ENCODE results near the gene LIMCH1.

Gene LIMCH1

DNA sequence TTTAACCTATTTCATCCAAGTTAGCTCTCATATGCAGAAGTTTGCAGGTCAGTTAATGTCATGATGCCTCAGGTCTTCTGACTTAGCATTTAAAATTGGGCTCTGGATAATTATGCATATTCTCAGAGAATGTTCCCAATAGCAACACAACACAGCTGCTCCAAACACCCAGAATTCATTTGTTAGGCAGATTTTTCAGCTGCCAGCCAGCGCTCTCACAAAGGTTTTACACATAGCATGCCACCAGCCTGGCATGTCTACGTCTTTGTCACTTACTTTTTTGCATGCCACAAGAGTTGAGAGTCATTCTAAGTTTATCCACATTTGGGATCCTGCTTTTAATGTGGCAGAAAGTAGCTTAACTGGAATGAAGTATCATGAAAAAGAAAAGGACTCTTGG lies 84.8 kb downstream of the LIMCH1 start:
- ChIA-PET POLR2A (ENCODE audit: low non-redundant PET) (no interaction called here), CTCF (interaction anchor here (0.5 to 1.5 kb wide), 3 partner anchors 21 to 868 kb away, joined by 3 to 4 read pairs (median 3); no protein-coding TSS in a partner anchor)
- no peak overlapping the region for H3K27ac ChIP-seq
- TF ChIP-seq, protein P1, sequence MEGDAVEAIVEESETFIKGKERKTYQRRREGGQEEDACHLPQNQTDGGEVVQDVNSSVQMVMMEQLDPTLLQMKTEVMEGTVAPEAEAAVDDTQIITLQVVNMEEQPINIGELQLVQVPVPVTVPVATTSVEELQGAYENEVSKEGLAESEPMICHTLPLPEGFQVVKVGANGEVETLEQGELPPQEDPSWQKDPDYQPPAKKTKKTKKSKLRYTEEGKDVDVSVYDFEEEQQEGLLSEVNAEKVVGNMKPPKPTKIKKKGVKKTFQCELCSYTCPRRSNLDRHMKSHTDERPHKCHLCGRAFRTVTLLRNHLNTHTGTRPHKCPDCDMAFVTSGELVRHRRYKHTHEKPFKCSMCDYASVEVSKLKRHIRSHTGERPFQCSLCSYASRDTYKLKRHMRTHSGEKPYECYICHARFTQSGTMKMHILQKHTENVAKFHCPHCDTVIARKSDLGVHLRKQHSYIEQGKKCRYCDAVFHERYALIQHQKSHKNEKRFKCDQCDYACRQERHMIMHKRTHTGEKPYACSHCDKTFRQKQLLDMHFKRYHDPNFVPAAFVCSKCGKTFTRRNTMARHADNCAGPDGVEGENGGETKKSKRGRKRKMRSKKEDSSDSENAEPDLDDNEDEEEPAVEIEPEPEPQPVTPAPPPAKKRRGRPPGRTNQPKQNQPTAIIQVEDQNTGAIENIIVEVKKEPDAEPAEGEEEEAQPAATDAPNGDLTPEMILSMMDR (conservative IDR thresholded peaks at IDR 0.05; ENCODE audit: low read depth) = no peak
- no peak for DNase-seq (ENCODE audit: low spot score)

DNA sequence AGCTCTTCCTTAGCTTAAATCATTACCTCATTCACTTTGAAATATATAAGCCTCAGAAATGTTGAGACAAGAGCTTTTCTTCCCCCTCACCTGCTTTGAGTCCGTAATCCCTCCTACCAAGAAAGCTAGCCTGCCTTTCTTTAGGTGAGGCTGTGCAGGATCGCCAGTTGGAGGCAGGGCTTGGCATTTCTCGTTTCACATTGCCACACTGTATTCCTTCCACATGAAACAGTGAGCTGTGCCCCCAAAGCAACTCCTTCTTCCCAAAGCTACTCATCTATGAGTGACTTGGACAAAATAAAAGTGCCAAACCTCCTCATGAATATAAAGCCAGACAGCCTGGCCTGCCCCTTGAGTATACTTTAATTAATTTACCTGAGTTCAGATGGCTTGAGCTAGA lies 86.8 kb downstream of the LIMCH1 start:
- no peak overlapping the region for H3K27ac ChIP-seq
- TF ChIP-seq, protein P1 (conservative IDR thresholded peaks at IDR 0.05; ENCODE audit: low read depth) = no peak
- DNase-seq (ENCODE audit: low spot score) = no peak
- ChIA-PET CTCF (interaction anchor here (1.1 kb wide), 1 partner anchor 343 kb away, joined by 3 read pairs; no protein-coding TSS in a partner anchor), POLR2A (ENCODE audit: low non-redundant PET) (no interaction called here)

DNA sequence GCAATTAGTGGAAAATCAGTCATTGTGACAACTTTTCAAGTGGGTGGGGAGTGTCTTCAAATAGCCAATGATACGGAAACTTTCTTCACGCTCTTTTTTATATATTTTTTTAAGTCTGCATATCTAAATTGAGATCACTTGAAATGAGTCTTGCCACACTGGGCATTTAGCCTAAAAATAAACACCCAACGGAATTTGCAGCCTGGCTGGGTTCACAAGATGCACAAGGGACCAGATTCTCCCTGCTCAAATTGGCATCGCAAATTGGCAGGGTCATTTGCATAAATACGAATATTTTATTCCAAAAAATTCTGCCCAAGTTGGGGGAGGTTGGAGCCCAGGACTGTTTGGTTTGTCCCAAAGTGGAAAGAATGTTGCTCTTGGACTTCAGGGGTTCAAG lies 87.6 kb downstream of the LIMCH1 start:
- CTCF ChIA-PET = interaction anchor here (0.5 to 1.3 kb wide), 3 partner anchors 36 to 1663 kb away, joined by 3 to 7 read pairs (median 3); no protein-coding TSS in a partner anchor
- POLR2A ChIA-PET (ENCODE audit: low non-redundant PET) = no interaction called here
- no peak overlapping the region for H3K27ac ChIP-seq
- DNase-seq (ENCODE audit: low spot score) = no peak
- TF ChIP-seq, protein P1 (conservative IDR thresholded peaks at IDR 0.05; ENCODE audit: low read depth) = no peak

DNA sequence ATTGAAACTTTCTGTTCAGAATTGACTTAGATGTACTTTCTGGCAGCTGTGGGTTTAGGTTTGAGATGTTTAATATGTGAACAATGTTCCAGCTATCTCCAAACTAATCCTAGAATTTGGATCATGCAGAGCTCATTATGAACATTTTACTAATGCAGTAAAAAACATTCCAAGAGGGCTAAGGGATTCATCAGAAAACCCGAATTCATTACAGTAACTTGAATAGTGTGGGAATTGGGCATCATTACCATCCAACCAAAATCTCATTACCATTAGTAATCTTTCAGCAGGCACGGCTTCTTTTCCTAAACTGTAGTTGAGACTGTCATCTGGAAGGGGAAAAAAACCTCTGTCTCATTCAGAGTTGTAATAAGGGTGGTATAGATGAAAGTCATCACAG lies 91.0 kb downstream of the LIMCH1 start:
- TF ChIP-seq, protein P1 (conservative IDR thresholded peaks at IDR 0.05; ENCODE audit: low read depth) = no peak
- H3K27ac ChIP-seq = no peak overlapping the region
- CTCF ChIA-PET = interaction anchor here (0.5 kb wide), 1 partner anchor 892 kb away, joined by 3 read pairs; no protein-coding TSS in a partner anchor
- DNase-seq (ENCODE audit: low spot score) = no peak
- POLR2A ChIA-PET (ENCODE audit: low non-redundant PET) = no interaction called here

DNA sequence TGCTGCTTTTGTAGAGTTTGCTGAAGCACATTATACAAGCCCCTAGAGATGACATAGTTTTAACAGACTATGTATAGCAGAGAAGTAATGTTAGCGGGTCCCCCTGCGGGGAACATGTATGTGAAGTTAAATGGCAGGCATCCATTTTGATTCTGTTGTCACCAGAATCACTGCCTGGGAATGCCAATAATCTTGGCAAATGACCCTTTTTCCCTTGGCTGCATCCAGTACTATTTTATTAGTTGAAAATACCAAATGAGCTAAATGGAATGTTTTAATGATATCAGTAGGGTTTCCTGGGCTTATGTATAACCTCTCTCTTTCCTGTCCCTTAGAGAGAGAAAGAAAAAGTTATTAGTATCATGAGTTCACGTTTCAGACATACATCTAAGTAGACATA lies 93.6 kb downstream of the LIMCH1 start:
- POLR2A ChIA-PET (ENCODE audit: low non-redundant PET) = no interaction called here
- DNase-seq (ENCODE audit: low spot score) = no peak
- no peak overlapping the region for H3K27ac ChIP-seq
- CTCF ChIA-PET = no interaction called here
- TF ChIP-seq, protein P1 (conservative IDR thresholded peaks at IDR 0.05; ENCODE audit: low read depth) = no peak

DNA sequence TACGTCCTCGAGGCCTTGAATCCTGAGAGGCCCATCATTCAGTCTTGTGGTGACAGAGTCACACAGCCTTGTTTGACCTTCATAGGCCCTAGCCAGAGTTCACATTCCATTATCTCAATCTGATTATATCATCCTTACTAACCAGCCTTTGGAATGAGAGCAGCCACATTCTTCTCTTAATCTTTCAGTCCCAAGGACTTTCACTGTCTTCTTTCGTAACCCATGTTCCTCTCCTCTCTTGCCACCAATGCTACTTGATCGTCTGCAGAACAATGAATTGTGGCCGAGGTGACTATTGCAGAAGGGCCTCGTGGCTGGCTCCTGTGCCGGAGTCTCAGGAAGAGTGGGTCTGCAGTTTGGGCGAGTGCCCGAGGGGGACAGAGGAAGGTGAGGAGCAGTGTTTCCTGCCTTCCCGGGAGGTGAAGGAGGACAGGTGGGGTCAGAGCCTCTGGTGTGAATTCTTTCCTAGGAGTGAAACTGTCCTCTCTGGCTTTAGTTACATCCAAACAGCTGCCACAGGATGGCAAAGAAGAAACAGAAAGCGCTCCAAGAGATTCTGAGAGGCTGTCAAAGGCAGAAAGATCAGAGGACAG lies 94.6 kb downstream of the LIMCH1 start:
- TF ChIP-seq, protein P1 (conservative IDR thresholded peaks at IDR 0.05; ENCODE audit: low read depth) = no peak
- POLR2A ChIA-PET (ENCODE audit: low non-redundant PET) = no interaction called here
- CTCF ChIA-PET = no interaction called here
- no peak for DNase-seq (ENCODE audit: low spot score)
- H3K27ac ChIP-seq = no peak overlapping the region
